ENCODE results near the gene RNH1.
"Not testable (repeated sequence)": the region's sequence is repeated elsewhere in the genome, so short reads cannot be mapped to it uniquely, and the experiment has no call there.

Gene RNH1

GRCh38 chr11:520428-521176, 13.6 kb upstream of the RNH1 start:
- DNase-seq (ENCODE audit: low read depth): no peak

- peak; percentile 97 for DNase-seq (ENCODE audit: low read depth)
Observed at GRCh38 chr11:518463-519202, 11.6 kb upstream of the RNH1 start.

GRCh38 chr11:516918-517685, 10.1 kb upstream of the RNH1 start:
- not testable (repeated sequence) for DNase-seq (ENCODE audit: low read depth)

GRCh38 chr11:516400-516799, 9.4 kb upstream of the RNH1 start:
- DNase-seq (ENCODE audit: low read depth): no peak

GRCh38 chr11:515131-515530, 8.1 kb upstream of the RNH1 start:
- DNase-seq (ENCODE audit: low read depth): no peak

- DNase-seq (ENCODE audit: low read depth): no peak
Observed at GRCh38 chr11:514606-515005, 7.6 kb upstream of the RNH1 start.

GRCh38 chr11:512761-513595, 5.9 kb upstream of the RNH1 start:
- no peak for DNase-seq (ENCODE audit: low read depth)

GRCh38 chr11:508956-509355, 1.9 kb upstream of the RNH1 start:
- DNase-seq (ENCODE audit: low read depth): no peak

- no peak for DNase-seq (ENCODE audit: low read depth)
Observed at GRCh38 chr11:507727-508515, 879 bp upstream of the RNH1 start.

- DNase-seq (ENCODE audit: low read depth): peak; percentile 93
Observed at GRCh38 chr11:506238-506994, 626 bp downstream of the RNH1 start.

GRCh38 chr11:504994-505344, 2.1 kb downstream of the RNH1 start:
- DNase-seq (ENCODE audit: low read depth): no peak

GRCh38 chr11:504053-504993, 2.7 kb downstream of the RNH1 start:
- DNase-seq (ENCODE audit: low read depth): peak; percentile 31

GRCh38 chr11:503179-503981, 3.7 kb downstream of the RNH1 start:
- peak; percentile 40 for DNase-seq (ENCODE audit: low read depth)

- no peak for DNase-seq (ENCODE audit: low read depth)
Observed at GRCh38 chr11:502288-503178, 4.5 kb downstream of the RNH1 start.

- no peak for DNase-seq (ENCODE audit: low read depth)
Observed at GRCh38 chr11:501683-502287, 5.3 kb downstream of the RNH1 start.

GRCh38 chr11:501001-501682, 5.9 kb downstream of the RNH1 start:
- DNase-seq (ENCODE audit: low read depth): no peak

Data from GM04504 (cell line).